HG03175 (cell line): Measurements from ENCODE around the gene ACTR1B.
"Not testable (repeated sequence)": the region's sequence is repeated elsewhere in the genome, so short reads cannot be mapped to it uniquely, and the experiment has no call there.

Experiments used
- ATAC-seq: cut with Tn5 transposase; IDR thresholded peaks from one replicate; pipeline ENCODE4 v1.9.1; 2021; ENCODE audit warnings: mild to moderate bottlenecking, moderate library complexity; ENCODE audit not compliant: unreplicated experiment

The ACTR1B gene

DNA sequence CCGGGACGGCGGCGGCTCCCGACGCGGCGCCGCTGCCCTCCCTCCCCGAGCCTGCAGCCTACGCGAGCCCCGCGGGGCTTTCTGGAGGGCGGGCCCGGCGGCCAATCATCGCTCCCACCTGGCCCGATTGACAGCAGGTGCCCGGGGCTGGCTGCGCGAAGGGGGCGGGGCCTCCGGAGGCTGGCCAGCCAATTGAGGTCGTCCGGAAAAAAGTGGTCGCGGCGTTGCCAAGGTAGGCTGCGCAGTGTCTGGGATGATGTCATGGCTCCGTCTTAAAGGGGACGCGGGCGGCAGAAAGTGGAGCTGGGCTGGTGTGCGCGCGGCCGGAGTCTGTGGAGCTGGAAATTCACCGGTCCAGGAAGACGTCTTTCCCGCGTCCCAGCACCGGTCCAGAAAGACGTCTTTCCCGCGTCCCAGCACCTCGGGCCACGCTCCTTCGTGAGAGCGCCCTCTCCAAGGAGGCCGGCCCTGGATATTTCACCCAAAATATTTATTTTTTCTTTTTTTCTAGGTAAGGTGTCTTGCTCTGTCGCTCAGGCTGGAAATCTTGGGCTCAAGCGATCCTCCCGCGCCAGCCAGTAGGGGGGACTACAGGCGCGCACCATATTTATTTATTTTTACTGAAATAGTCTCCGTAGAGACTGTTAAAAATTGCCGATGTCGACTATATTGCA lies at the start of gene ACTR1B:
Gene ACTR1B, minus strand, starts transcription at position 83 of the 674 bp plus-strand sequence. CDS start 154 bp downstream, outside the sequence.
- ATAC-seq, result peak; percentile 85

DNA sequence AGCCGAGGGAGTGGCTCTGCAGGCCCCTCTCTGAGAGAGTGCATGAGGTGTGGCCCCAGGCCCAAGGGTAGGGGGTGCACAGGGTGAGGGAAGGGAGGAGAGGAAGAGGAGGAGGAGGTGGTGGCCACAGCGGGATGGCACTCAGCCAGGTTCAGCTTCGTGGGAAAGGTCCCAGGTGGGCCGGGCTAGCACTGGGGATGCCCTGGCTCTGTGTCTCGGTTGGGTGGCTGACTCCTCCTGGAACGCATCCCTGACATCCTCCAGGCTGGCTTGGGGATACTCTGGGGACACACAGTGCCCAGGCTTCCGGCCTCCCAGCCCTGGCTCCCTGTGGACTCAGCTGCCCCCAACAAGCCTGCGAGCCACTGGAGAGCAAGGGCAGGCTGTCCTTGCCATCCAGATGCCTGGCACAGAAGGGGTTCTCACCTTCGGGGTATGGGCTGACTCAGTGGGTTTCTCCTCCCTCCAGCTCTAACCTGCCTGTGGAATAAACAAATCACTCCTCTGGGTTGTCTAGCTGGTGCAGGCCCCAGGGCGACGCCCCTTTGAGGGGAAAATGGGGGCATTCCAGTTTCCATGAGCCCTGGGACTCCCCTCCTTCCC lies 49.0 kb upstream of the ACTR1B start:
- ATAC-seq, result no peak

DNA sequence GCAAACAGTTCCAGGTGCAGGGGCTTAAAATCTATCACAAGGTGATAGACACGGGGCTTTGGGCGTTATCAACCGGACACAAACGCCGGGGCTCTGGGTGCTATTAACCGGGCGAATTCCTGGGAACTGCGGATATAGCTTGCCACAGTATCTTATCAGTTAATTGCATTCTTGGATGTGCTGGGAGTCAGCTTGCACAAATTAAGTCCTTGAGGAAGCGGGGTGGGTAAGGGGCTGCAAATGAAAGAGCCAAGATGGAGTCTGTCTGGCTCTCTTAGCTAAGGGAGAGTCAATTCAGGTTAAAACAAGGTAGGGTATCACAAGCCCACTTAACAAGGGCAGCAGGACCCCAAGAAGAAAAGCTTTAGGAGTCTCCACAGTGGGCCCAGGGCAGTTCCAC lies 48.3 kb upstream of the ACTR1B start:
- ATAC-seq, result not testable (repeated sequence)

DNA sequence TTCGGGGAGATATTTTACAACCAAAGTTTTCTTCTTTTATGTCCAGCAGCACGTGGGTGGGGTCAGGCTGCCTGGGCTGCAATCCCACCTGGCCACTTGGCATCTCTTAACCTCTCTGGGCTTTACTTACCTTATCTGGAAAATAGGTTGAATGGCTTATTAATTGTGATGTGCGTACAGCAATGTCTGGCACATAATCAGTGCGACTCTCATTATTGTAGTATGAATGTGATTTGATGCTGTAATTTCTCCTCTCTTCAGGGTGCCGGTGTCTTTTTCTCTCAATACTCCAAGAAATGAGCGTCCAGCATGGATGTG lies 47.5 kb upstream of the ACTR1B start:
- ATAC-seq, result no peak

DNA sequence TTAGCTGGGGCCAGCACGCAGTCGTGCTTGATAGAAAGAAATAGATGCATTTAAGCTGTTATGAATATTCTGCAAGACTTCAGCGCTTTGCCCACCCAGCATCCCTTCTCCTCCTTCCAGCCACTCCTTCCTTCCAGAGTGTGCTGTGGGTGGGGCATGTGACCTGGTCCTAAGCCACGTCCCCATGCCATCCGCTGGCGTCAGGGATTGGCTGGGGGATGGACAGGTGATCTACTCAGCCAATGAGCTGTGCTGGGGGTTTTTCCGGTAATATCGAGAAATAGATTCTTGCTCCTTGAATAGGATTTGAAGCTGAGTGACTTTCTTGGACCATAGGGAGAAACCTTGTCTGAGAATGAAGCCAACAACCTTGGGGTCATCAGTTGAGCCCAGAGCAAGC lies 44.8 kb upstream of the ACTR1B start:
- no peak for ATAC-seq

DNA sequence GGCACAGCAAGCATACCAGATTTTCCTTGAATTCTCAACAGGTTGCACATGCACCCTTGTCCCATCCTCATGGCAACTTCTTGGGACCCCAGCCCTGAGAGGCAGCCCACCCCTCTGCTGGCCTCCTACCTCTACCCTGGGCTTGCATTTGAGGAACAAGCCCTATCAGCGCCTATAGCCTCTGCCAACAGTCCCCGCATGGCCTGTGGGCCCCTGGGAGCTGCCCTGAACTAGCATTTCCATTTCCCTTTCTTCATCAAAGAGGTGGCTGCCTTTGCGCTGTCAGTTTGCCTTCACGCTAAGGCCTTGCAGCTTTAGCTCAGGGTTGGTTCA lies 44.2 kb upstream of the ACTR1B start:
- no peak for ATAC-seq

DNA sequence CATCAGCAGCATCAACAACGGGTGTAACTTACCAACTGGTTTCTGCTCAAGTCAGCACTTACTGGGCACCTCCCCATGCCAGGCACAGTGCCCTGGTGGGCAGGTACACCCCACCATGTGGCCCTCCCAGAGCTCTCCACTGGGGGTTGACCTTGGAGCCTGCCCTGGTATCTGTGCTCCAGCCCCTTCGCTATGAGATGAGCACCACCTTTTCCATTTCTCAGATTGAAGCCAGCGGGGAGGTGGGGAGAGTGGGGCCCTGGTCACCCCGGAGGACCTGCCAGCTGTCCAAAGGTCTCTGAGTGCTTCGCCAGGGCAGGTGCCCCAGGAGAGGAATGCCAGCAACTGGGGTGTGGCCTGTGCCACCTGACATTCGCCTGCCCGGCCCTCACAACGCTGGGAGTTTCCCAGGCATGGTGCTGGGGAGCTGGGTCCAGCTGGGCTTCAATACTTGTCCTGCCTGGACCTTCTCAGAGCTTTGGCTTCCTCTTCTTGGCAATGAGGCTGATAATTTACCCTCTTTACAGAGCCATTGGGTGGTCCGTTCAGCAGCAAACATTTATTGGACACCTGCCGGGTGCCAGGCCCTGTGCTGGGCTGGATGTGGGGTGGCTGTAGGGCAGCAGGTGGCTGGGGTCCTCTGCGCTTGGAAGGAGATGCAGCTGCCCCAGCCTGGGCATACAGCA lies 43.7 kb upstream of the ACTR1B start:
- ATAC-seq, result no peak

DNA sequence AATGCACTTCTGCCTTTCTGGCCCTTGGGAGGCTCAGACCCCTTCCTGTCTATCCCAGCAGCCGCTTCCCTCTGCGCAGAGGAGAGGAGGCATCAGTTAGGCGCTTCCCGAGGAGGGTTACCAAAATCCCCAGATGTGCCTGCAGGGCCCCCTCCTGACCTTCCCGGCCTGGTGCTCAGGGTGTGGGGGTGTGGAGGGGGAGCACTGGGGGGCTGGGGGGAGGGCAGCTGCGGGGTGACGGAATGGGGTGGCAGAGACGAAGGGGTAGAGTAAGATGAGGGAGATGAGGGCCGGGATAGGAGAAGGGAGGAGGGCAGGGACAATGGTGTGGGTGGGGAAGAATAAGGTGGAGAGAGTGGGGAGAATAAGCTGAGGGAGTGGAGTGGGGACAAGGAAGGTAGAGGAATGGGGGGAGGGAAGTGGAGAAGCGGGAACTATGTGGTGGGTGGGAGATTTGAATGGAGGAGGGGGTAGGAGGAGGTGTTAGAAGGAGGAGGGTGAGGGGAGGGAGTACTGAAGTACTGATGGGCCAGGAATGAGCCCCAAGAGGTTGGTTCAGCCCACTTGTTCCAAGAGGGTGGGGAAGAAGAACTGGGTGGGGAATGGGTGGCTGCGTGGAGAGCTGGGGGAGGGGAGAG lies 43.0 kb upstream of the ACTR1B start:
- ATAC-seq, result no peak

DNA sequence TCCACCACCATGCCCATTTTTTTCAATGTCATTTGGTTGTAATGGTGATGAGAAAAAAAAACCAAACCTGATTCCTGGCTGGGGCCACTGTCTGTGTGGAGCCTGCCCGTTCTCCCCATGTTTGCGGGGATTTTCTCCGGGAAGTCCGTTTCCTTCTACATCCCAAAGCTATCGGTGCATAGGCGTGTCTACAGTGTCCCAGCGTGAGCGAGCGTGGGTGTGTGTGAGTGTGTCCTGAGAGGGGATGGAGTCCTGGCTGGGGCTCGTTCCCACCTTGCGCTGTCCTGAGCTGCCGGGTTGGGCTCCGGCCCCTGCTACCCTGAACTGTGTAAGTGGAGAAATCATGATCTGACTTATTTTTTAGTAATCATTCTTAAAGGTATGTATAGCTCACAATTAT lies 42.3 kb upstream of the ACTR1B start:
- no peak for ATAC-seq

DNA sequence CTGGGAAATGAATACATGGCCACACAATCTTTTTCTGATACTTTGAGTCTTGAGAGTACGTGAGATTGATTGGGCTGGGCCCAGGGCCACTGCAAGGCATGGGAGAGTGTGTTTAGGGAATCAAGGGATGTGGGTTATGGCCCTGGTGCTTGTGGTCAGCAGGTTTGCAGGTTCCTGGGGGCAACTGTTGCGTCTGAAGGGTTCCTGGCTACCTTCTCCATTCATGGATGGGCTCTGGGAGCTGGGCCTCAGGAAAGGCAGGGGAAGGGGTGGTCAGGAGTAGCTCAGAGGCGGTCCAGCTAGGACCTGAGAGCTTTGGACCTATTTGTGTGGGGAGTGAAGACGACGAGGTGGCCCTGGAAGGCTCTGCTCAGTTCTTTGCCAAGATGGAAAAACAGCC lies 41.1 kb upstream of the ACTR1B start:
- ATAC-seq, result no peak

DNA sequence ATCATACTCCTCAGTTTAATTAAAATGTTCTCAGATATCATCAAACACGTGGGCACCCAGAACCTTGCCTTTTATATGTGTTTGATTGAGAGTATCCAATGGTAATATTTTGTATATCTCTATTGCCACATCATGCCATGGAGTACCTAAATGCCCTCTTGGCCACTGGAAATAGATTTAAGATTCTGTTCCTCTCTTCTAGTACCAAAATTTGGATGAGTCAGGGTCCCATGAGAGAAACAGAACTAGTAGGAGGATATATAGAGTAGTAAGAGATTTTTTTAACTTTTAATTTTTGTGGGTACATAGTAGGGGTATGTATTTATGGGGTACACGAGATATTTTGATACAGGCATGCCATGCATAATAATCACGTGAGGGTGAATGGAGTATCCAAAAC lies 39.9 kb upstream of the ACTR1B start:
- ATAC-seq, result no peak

DNA sequence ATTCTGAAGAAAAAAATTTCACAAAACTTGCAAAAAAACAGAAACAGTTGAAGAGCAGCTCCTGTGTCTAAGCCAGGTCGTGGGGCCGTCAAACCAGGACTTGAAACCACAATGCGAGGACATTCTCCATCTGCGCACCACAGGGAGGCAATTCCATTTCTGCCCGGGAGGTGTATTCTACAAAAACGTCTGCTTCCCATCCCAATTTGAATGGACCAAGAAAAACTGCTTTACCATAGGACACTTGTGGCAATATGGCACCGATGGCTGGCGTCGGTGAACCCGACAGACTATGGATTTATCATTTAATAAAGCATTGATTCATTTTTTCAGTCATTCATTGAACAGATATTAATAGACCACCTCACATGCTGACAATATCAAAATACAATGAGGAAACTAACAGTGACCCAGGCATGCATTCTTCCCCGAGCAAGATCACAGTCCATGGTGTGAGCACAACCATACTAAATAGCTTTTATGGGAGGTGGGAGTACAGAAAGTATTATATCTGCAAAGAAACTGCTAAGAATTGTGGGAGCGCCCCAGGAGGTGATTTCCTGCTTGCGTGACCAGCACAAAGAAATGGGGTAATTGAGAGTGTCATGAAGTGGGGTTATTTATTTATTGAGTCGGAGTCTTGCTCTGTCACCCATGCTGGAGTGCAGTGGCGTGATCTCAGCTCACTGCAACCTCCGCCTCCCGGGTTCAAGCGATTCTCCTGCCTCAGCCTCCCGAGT lies 39.1 kb upstream of the ACTR1B start:
- ATAC-seq, result no peak

DNA sequence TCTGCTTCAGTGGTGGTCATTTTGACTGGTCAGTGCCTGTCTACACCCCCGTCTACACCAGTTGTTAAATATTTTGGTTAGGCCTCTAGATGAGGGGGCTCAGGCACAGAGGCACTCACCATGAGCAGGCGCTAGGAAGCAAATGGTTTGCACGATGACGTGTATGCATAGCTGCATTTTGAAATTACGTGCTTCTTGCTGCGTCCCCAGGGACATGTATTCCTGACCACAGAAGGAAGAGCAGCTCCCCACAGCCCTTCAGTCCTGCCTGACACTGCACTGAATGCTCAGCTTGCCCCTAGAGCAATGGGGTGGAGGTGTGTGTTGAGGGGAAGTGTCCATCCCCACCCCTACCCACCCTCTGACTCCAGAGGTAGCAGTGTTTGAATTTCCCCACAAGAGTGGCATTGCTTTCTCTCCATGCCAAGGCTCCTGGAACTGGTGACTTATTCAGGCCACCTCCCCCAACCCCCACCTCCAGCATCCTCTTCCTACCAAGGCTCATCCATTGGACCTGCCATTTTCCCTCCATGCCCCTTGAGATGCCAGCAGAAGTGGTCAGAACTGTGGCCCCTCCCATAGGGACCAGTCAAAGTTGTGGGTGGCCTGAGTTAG lies 38.1 kb upstream of the ACTR1B start:
- ATAC-seq, result no peak

DNA sequence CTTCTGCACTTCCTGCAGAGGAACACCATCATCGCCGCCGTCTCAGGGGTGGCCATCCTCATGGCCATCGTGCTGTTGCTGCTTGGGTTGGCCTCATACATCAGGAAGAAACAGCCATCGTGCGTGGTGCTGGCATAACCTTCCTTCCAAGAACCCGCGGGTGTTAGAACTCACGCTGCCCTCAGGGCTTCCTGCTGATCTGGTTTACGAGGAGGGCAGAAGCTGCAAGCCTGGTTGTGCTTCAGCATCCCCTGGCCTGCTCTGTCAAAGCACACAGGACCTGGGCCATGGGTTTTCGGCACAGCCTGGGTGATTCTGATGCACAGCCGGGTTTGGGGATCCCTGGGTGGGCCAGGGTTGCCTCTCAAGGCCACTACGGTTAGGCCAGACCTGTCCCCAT lies 37.3 kb upstream of the ACTR1B start:
- no peak for ATAC-seq

DNA sequence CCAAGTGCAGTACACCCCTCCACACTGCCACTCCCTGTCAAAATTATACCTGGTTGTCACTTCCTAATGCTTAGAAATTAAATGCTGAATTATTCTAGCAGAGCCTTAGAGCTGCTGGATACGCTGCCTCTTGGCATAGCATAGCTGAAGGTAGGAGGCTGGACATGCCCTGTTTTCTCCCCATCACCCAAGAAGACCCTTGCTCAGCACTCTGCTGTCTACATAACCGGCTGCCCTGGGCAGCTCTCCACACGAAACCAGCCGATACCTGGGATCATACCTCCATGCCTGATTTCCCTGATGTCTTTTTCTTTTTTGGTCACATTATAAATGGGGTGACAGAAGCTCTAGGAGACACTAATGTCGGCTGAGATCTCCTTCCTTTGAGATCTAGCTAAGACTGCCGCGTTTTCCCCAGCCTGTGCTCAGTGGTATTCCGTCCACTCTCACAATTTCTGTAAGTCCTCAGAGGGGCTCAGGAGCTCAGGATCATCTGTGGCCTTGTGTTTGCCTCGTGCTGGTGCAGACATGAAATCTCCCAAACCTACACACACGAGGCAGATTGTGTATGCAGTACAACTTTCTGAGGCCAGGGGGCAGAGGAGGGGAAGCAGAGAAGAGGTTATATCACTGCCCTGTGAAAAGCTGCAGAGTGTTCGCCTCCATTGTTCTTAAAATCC lies 36.1 kb upstream of the ACTR1B start:
- ATAC-seq, result no peak

DNA sequence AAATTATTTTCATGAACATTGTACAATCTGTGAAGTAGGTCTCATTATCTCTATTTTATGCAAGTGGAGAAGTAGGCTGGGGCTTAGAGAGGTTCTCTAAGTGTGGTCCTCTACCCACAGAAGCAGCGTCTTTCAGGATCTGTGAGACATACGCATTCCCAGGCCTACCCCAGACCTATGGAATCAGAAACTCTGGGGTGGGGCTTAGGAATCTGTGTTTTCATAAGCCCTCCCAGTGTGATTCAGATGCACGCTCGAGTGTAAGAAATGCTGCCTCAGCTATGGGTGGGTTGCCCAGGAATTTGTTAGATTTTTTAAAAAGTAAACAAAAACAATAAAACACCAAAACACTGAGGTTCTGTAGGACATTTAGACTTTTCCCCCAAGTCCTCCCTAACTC lies 34.7 kb upstream of the ACTR1B start:
- ATAC-seq, result no peak

DNA sequence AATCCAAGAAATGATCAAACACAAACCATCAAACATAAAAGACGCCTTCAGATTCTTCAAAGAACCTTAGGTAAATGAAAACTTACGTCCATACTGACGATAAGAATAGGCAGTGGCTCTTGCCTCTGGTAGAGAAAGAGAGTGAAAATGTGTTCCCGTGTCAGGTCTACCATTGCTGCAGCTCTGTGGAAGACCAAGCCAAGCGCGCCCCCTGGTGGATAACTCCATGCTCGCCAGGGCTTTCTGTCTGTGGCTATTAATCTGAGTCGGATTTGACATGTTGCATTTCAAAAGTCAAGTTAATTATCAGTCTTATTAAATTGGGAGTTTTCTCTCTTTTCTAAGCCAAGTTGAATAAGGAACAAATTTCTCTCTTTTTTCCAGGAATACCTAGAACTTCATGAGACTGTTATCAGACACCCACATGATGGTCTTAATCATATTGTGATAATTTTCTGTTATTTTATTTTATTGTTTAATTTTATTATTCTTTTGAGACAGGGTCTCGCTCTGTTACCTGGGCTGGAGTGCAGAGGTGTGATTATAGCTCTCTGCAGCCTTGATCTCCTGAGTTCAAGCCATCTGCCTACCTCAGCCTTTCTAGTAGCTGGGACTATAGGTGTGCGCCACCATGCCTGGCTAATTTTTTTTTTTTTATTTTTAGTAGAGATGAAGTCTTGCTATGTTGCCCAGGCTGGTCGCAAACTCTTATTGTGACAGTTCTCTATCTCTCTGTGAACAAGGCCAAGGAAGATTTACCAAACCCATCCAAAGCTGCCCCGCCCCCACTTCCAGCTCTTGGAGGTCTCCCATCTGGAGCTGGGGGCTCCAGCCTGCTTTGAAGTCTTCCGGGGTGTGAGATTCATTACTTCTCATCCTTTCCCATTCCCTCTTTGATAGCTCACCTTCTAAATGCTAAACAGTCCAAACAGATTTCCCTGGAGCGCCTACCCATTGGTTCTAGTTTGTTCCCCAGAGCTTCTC lies 33.7 kb upstream of the ACTR1B start:
- ATAC-seq, result no peak

DNA sequence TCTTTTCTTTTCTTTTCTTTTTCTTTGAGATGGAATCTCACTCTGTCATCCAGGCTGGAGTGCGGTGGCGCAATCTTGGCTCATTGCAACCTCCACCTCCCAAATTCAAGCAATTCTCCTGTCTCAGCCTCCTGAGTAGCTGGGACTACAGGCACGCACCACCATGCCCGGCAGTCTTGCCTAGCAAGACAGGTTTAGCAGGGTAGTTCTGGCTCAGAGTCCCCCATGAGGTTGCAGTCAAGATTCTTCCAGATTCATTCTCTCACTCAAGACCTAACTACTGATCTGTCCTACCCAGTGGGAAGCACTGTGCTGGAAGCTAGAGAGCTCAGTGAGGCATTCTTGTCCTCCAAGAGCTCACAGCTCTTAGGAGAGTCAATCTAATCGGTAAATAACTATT lies 31.9 kb upstream of the ACTR1B start:
- no peak for ATAC-seq

DNA sequence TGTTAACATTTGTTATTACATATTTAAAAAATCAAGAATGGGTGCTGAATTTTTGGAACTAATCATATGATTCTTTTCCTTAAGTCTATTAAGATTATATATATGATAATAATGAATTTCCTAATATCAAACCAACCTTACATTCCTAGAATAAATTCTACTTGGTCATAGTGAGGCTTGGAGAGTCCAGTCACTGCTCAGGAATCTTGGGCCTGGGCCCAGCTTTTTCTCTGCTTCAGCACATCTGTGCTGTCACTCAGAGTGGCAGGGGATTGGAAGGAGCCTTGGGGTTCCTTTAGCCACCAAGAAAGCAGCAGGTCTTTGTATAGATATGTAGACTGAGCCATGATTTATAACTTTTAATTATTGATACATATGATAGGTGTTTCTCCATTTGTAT lies 29.6 kb upstream of the ACTR1B start:
- ATAC-seq, result no peak
